Measurements from ENCODE around the gene CFAP46. TPM values are rescaled to one million over a fixed set of nuclear protein-coding genes. Genes with fewer than 3 reads are reported as not detected.

Gene CFAP46
- total and polyA plus RNA-seq, 9 donors, result 0.50 to 22.4 (median 1.6) TPM; not detected in 1

DNA sequence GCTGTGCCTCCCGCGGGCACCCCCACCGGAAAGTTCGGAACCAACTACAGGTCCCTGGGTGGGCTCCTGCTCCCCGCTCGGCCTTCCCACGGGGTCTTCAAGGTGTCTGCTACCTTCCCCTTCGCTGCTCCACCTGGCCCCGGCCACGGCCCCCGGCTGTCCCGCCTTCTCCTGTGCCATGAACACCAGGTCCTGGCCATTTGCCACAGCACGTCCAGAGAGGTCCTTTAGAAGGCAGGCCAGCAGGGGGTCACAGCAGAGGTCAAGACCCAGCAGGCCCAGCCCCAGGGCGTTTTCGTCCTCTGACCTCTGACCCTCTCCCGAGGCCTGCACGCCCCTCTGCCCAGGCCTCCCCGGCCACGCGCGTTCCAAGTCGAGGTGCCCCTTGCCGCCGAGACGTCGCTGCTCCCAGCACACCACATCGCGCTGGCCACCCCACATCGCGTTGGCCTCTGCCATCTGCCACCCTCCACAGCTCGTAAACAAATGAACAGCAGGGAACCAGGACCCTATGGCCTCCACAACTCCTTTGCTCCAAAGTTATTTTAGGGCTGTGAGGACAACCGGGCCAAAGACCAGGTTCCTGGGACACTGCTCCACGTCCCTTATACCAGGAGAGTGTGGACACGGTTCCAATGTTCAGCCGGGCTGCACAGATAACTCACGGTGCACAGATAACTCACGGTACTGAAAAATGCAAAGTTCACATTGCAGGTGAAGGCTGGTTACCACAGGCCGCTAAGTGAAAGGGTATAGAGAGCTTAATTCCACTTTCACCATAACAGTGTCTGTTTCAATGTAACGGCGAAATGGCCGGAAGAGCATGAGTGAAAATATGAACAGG lies 74.3 kb downstream of the CFAP46 start:
- H3K9me3 ChIP-seq, result no peaks in the 10 kb centered on the region
- no peak overlapping the region for H3K27ac ChIP-seq
- no peaks in the 10 kb centered on the region for H3K27me3 ChIP-seq
- TF ChIP-seq, protein P1, sequence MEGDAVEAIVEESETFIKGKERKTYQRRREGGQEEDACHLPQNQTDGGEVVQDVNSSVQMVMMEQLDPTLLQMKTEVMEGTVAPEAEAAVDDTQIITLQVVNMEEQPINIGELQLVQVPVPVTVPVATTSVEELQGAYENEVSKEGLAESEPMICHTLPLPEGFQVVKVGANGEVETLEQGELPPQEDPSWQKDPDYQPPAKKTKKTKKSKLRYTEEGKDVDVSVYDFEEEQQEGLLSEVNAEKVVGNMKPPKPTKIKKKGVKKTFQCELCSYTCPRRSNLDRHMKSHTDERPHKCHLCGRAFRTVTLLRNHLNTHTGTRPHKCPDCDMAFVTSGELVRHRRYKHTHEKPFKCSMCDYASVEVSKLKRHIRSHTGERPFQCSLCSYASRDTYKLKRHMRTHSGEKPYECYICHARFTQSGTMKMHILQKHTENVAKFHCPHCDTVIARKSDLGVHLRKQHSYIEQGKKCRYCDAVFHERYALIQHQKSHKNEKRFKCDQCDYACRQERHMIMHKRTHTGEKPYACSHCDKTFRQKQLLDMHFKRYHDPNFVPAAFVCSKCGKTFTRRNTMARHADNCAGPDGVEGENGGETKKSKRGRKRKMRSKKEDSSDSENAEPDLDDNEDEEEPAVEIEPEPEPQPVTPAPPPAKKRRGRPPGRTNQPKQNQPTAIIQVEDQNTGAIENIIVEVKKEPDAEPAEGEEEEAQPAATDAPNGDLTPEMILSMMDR (IDR thresholded peaks at IDR 0.05), result no peak
- TF ChIP-seq POLR2A (IDR thresholded peaks at IDR 0.05) (no peak), EP300 (IDR thresholded peaks at IDR 0.05) (no peak)
- no peaks in the 10 kb centered on the region for H3K36me3 ChIP-seq
- no peak overlapping the region for H3K4me3 ChIP-seq
- 80 to 88% (median 81%) methylated on average over 41 of the region's 41 CpGs for WGBS, 3 donors
- H3K4me1 ChIP-seq (ENCODE audit: insufficient read depth), result no peaks in the 10 kb centered on the region
- peak in 2 of 5 donors; percentile 11 to 30 for DNase-seq
- intact Hi-C loops (cut with DNase I), result no loop called here

DNA sequence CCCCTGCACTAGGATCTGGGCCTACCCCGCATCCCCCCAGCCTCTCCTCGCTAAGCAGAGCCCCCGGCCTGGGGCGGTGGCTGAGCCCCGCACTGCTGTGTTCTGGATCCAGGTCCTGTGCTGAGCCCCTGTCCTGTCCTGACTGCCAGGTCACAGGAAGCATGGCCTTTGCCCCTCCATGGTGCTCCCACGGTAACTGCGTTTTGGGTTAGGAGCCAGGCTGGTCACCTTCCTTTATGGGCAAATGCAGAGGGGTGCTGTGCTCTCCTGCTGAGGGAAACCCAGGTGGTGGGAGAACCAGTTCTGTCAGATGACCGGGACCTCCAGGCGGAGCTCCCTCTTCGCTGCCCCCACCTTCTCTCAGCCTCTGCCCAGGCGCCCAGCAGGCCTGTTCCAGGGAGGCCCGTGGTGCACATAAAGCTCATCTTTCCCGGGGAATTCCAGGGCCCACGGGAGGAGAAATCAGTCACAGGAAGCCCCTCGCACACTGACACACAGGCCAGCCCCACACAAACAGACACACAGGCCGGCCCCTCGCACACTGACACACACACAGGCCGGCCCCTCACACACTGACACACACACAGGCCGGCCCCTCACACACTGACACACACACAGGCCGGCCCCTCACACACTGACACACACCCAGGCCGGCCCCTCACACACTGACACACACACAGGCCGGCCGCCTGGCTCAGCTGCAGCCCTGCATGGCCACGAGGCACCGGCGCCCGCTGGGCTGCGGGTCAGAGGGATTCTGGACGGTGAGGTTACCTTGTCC lies 75.6 kb downstream of the CFAP46 start:
- TF ChIP-seq EP300 (IDR thresholded peaks at IDR 0.05), result no peak
- no peak for TF ChIP-seq POLR2A (IDR thresholded peaks at IDR 0.05)
- TF ChIP-seq, protein P1 (IDR thresholded peaks at IDR 0.05), result no peak
- Histone ChIP-seq H3K9me3 (no peaks in the 10 kb centered on the region), H3K4me1 (ENCODE audit: insufficient read depth) (no peaks in the 10 kb centered on the region), H3K4me3 (no peak overlapping the region), H3K27ac (no peak overlapping the region), H3K27me3 (no peaks in the 10 kb centered on the region), H3K36me3 (no peaks in the 10 kb centered on the region)
- DNase-seq, result peak in 2 of 5 donors; percentile 5
- intact Hi-C loops (cut with DNase I), result no loop called here
- WGBS, 3 donors, result 56 to 63% (median 61%) methylated on average over 29 of the region's 29 CpGs

DNA sequence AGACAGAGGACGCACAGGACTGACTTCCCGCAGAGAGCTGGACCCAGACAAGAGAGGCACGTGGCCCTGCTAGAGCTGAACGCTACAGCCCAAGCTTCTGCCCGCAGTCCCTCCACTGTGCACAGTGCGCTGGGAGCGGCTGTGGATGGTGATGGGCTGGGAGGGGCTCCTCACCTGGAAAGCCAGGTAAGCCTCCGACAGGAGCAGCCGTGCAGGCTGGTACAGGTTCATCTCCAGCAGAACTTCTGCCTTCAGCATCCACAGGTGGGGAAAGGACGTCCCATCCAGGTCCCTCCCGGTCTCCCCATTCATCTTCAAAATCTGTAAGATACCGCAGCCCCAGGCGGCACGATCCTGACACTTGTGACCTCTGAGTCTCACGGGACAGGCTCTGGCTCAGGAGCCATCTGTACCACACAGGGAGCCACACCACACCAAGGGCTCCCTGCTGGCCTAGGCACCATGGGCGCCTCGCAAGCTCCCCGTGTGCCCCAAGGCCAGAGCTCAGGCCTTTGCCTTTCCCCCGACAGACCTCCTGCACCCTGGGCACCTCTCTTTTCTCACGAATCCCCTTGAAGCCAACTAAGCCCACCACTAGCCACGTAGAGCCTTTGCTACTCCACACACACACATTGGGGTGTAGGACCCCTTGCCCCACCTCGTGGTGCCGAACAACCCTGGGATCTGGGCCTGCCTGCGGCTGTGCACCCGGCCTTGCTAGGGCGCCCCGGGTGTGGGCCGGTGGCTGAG lies 76.3 kb downstream of the CFAP46 start:
- no peaks in the 10 kb centered on the region for H3K4me1 ChIP-seq (ENCODE audit: insufficient read depth)
- H3K4me3 ChIP-seq, result no peak overlapping the region
- H3K9me3 ChIP-seq, result no peaks in the 10 kb centered on the region
- H3K27me3 ChIP-seq, result no peaks in the 10 kb centered on the region
- WGBS, 3 donors, result 92 to 94% (median 93%) methylated on average over 28 of the region's 28 CpGs
- TF ChIP-seq, protein P1 (IDR thresholded peaks at IDR 0.05), result no peak
- no peak for TF ChIP-seq POLR2A (IDR thresholded peaks at IDR 0.05)
- no peak for TF ChIP-seq EP300 (IDR thresholded peaks at IDR 0.05)
- no peak overlapping the region for H3K27ac ChIP-seq
- intact Hi-C loops (cut with DNase I), result no loop called here
- H3K36me3 ChIP-seq, result no peaks in the 10 kb centered on the region
- peak in 3 of 5 donors; percentile 2 to 17 (median 7) for DNase-seq

DNA sequence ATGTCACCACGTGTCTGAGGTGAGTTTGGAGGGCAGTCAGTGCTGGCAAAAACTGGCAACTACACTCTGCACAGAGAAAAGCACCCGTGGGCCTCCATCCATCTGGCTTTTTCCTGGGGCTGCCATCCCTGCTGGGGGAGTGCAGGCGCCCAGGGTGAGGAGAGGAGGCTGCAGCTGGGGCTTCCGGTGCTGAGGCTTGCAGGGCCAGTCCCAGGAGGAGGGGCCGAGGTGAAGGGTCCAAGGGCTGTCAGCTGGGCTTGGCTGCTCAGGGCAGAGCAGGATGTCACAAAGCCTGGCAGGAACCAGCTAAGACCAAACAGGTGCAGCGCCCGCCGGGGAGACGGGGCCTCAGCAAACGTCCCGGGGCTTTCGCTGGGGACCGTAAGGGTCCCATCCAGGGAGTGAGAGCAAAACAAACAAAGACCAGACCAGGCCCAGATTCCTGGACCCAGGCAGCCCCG lies 77.2 kb downstream of the CFAP46 start:
- Histone ChIP-seq H3K4me3 (no peak overlapping the region), H3K36me3 (no peaks in the 10 kb centered on the region), H3K27ac (no peak overlapping the region), H3K9me3 (no peaks in the 10 kb centered on the region), H3K4me1 (ENCODE audit: insufficient read depth) (no peaks in the 10 kb centered on the region), H3K27me3 (no peaks in the 10 kb centered on the region)
- intact Hi-C loops (cut with DNase I), result no loop called here
- TF ChIP-seq, protein P1 (IDR thresholded peaks at IDR 0.05), result no peak
- TF ChIP-seq POLR2A (IDR thresholded peaks at IDR 0.05), result no peak
- TF ChIP-seq EP300 (IDR thresholded peaks at IDR 0.05), result no peak
- WGBS, 3 donors, result 53 to 63% (median 56%) methylated on average over 14 of the region's 14 CpGs
- peak in 3 of 5 donors; percentile 4 to 16 (median 5) for DNase-seq

Measured in ovary (tissue), 9 donors.